A673 (cell line): ENCODE measurements around the gene STUB1.

Experiments used
- EZH2 ChIP-seq: fragments of 200-600 bp; sonication (generic); IDR thresholded peaks from 2 replicates; pipeline ENCODE4 v1.6.1; 2017; ENCODE audit warnings: borderline replicate concordance, low read depth, mild to moderate bottlenecking, mixed read lengths, antibody characterized with exemption, low read length; ENCODE audit not compliant: poor library complexity, severe bottlenecking
- TF ChIP-seq, protein P1 (sequence below): fragments of 300-800, 200-600 bp; sonication (generic); conservative IDR thresholded peaks from 2 replicates; pipeline ENCODE4 v1.5.1; 2017; ENCODE audit warnings: low read depth, mild to moderate bottlenecking, antibody characterized with exemption, low read length, moderate library complexity, mixed read lengths

GRCh38 chr16:672371-672770 is 7.8 kb upstream of the STUB1 start:
- TF ChIP-seq, protein P1, sequence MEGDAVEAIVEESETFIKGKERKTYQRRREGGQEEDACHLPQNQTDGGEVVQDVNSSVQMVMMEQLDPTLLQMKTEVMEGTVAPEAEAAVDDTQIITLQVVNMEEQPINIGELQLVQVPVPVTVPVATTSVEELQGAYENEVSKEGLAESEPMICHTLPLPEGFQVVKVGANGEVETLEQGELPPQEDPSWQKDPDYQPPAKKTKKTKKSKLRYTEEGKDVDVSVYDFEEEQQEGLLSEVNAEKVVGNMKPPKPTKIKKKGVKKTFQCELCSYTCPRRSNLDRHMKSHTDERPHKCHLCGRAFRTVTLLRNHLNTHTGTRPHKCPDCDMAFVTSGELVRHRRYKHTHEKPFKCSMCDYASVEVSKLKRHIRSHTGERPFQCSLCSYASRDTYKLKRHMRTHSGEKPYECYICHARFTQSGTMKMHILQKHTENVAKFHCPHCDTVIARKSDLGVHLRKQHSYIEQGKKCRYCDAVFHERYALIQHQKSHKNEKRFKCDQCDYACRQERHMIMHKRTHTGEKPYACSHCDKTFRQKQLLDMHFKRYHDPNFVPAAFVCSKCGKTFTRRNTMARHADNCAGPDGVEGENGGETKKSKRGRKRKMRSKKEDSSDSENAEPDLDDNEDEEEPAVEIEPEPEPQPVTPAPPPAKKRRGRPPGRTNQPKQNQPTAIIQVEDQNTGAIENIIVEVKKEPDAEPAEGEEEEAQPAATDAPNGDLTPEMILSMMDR, result no peak
- no peak for TF ChIP-seq EZH2
